GM04504 (cell line): ENCODE results near the gene GLI3.

Experiments
- DNase-seq: peaks from one replicate; pipeline ENCODE4 v3.0.0-alpha.2; 2012; ENCODE audit warnings: low read depth

The GLI3 gene

DNA sequence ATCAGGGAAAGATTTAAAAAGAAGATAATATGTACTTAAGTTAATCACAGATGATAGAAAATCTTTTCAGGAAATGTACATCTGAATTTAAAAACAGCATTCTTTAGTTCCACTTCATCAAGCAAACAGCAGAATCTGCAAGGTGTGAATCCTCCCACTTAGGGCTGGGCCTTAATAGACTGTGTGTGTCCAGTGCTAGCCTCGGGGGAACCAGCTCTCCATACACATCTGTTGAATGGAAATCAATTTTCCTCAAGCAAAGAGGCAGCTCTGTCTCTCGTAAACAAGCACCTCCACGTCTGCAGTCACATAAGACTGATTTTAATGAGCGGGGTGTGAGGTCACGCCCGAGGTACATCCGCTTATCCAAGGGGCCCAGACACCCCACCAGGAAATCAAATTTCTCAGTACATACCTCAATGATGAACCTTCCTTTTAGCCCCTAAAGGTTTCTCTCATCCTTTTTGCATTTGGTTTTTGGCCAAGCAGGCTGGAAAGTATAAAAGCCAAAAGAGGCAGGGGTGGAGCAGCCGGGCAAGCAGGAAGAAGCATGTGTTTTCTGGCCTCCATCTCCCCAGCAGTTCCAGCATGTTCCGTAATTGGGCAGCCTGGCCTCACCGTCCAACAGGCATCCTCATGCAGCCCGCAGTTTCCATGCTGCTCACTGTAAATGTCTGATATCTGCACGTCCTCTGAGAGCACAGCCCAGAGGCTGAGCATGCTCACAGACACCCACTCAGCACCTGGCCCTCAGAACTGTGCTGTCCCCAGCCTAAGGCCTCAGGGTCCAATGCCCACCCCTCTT, 131.3 kb downstream of the GLI3 start:
- no peak for DNase-seq

DNA sequence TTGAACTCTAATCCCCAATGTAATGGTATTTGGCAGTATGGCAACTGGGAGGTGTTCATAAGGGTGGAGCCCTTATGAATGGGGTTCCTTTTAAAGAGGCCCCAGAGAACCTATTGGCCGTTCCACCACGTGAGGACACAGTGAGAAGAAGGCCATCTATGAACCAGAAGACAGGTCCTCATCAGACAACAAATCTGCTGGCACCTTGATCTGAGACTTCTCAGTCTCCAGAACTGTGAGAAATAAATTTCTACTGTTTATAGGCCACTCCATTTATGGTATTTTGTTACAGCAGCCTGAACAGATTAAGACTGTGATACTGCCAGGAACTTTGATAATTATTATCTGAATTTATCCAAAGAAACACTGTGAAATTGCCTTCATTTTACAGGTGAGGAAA, 132.3 kb downstream of the GLI3 start:
- DNase-seq, result no peak

DNA sequence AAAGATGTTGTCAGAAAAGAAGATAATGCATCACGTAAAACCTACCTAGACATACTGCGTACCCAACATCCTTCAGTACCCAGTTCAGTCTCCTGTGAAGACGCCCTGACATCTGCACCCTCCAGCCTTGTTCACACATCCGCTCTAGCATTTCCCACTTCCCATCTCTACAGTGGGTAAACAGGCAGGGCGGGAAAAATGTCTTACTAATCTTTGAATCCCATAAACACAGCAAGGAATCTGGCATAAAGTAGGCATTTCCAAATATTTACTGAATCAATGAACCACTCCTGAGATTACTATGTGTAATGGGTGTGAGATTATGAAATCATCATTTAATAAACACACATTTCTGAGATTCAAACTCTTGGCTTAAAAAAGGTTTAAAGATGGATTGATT, 132.8 kb downstream of the GLI3 start:
- no peak for DNase-seq

DNA sequence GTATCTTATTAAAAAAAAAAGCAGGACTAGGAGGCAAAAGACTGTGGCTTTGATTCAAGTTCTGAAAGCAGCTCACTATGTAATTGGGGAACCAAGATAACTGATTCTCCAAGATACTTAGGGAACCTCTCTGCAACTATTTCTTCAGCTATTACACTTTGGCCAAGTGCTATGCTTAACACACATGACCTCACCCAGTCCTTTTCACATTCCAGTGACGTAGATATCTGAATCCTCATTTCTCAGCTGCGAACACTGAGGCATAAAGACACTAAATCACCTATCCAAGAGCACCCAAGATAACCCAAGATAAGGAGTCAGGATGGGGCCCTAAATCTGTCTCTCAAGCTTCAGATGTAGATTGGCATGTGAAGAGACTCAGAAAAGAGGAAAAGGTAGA, 133.6 kb downstream of the GLI3 start:
- no peak for DNase-seq

DNA sequence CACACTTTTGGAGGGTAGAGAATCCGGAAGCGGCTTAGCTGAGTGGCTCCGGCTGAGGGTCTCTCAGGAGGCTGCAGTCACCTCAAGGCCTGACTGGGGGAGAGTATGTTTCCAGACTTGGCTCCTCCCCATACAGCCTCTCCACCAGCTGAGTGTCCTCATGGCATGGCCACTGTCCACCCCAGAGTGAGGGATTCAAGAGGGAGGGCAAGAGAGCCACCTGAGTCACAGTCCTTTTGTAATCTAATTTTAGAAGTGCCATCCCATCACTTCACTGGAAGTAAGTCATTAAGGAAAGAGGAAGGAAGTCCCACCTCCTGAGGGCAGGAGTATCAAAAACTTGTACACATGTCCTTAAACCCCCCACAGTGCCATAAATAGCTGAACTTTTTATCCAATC, 134.0 kb downstream of the GLI3 start:
- DNase-seq, result no peak

GRCh38 chr7:42102301-42102700, 134.7 kb downstream of the GLI3 start:
- DNase-seq, result no peak

DNA sequence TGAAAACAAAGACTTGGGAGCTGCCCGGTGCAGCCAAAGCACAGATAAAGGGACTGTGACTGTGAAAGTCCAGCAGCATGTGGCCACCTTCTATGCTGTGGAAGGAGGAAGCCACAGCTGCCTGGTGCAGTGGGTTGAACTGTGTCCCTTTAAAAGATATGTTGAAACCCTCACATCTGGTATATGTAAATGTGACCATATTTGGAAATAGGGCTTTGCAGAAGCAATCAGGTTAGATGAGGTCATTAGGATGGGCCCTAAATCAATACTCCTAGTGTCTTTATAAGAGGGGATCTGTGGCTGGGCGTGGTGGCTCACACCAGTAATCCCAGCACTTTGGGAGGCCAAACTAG, 136.9 kb downstream of the GLI3 start:
- DNase-seq, result no peak

GRCh38 chr7:42099470-42100155, 137.4 kb downstream of the GLI3 start:
- no peak for DNase-seq

GRCh38 chr7:42099066-42099465, 137.9 kb downstream of the GLI3 start:
- no peak for DNase-seq

GRCh38 chr7:42097752-42098151, 139.3 kb downstream of the GLI3 start:
- peak; percentile 78 for DNase-seq

GRCh38 chr7:42096681-42097561, 140.1 kb downstream of the GLI3 start:
- no peak for DNase-seq

DNA sequence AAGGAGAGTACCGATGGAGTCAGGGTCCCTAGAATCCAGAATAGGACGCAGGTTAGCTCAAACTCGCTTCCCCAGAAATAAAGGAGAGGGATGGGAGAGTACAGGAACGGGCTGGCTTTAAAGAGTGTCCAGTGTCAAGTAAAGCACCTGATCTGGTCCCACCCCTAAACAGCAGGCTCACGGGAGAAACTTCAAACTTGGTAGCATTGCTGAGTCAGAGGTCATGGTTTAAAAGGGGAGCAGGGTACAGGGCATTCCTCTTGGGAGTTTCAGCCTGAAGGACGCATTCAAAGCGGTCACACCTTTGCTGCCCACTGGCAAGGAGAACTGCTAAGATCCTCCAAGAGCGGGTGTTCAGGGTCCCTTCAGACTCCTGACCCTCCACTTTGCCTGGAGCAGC, 140.7 kb downstream of the GLI3 start:
- no peak for DNase-seq

DNA sequence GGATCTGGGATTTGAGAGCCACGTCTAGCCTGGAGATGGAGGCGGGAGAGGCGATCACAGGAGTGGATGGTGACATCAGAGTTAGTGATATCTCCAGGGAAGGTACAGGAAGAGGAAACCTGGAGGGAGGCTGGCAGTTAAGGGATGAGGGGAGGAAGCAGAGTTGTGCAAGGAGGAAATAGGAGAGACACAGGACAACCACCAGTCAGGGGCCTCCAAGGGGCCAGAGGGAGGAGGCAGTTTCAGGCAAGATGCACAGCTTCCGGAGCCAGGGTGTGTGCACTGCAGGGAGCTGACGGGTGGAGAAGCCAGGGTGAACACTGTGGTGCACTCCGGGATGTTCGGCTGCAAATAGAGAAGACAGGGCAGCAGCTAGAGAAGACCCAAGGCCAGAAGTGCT, 141.2 kb downstream of the GLI3 start:
- DNase-seq, result no peak

DNA sequence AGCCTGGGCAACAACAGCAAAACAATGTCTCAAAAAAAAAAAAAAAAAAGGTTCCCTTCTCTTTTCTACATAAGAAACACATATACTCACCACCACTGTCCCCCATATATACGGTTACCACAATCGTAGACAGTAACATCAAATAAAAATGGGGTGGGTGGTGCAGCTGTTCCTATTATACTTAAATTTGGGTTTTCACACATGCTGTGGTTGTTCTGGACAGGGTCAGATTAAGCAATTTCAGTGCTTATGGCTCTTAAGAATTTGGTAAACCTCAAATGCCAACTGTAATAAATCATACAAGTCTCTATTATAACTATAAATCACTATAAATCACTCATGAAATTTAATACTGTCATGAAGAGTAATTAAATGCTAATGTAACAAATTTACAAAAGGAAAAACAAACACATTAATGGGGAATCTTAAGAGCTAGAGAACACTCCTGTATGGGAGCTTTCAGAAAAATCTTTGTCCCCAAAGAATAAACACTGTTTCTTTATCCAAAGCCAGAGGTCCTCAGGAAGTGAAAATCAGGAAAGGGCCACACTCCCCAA, 143.6 kb downstream of the GLI3 start:
- no peak for DNase-seq

- DNase-seq, result no peak
These were observed 145.3 kb downstream of the GLI3 start for GRCh38 chr7:42091461-42092291.

DNA sequence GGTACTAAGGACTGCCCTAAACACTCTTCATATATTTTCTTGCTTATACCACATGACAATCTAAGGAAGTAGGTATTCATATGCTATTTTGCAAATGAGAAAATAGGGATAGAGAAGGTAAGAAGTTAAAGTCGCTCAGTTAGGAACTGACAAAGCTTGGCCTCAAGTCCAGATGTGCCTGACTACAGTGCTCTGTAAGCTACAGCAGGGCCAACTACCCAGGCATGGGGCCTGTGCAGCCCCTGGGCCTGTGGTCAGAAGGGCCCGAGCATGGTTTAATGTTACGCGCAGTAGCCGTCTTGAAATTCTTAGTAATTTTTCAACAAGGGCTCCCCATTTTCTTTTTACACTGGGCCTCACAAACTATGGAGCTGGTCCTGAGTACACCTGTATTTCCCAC, 146.2 kb downstream of the GLI3 start:
- no peak for DNase-seq

- DNase-seq, result no peak
These were observed 147.0 kb downstream of the GLI3 start for GRCh38 chr7:42090056-42090455.

DNA sequence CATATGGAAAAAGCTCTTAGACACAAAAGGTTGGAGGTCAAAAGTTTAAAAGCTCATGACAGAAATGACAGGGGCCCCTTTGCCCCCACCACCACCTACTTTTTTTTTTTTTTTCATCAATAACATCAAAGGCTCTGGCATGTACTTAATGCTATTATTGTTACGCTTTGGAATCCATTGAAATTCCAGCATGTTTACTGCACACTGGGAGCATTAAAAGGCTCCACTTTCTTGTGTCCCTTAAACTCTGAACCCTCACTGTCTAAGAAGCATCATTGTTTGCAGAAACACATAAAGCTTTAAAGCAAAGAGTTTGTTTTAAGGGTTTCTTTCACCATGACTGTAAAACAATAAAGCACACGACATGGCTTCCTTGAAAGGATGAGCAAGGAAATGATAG, 149.4 kb downstream of the GLI3 start:
- DNase-seq, result no peak

GRCh38 chr7:42085531-42085930, 151.5 kb downstream of the GLI3 start:
- DNase-seq, result no peak

- DNase-seq, result no peak
These were observed 152.7 kb downstream of the GLI3 start for GRCh38 chr7:42084263-42084662.

GRCh38 chr7:42083284-42083683, 153.7 kb downstream of the GLI3 start:
- DNase-seq, result no peak

DNA sequence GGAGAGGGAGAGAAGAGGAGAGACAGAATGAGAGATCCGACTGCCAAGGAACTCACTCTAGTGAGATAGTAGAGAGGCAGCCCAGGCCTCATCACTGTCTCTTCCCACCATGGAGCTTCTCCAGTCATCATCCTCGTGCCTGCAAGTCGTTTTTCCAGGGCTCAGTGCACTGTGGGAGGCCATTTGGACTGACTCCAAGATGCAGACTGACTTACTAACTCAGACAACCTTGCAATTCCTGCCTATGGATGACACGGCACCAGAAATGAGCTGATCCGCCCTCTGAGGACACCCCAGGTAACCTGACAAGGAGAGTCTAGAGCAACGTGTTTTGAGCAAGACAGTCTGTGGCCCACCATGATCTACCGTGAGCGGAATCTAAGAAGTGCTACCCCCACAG, 154.9 kb downstream of the GLI3 start:
- DNase-seq, result peak; percentile 62
